ENCODE results near the gene KANSL3.

KANSL3 gene

GRCh38 chr2:96649342-96649741, 11.2 kb upstream of the KANSL3 start:
- no peak overlapping the region for H3K27ac ChIP-seq
- TF ChIP-seq CTCF (conservative IDR thresholded peaks at IDR 0.05) = no peak

GRCh38 chr2:96648306-96648930, 10.3 kb upstream of the KANSL3 start:
- no peak for TF ChIP-seq CTCF (conservative IDR thresholded peaks at IDR 0.05)
- H3K27ac ChIP-seq = no peak overlapping the region

GRCh38 chr2:96647681-96648080, 9.6 kb upstream of the KANSL3 start:
- no peak overlapping the region for H3K27ac ChIP-seq
- TF ChIP-seq CTCF (conservative IDR thresholded peaks at IDR 0.05) = no peak

- no peak within 1 kb of the TSS for H3K27ac ChIP-seq
- no peak for TF ChIP-seq CTCF (conservative IDR thresholded peaks at IDR 0.05)
Measured at GRCh38 chr2:96642564-96643360, 4.7 kb upstream of the KANSL3 start, which contains the start of gene FER1L5. FER1L5 (plus strand) TSS chr2:96642764; CDS start chr2:96642837, 73 bp downstream.

- TF ChIP-seq CTCF (conservative IDR thresholded peaks at IDR 0.05) = no peak
- peak overlapping the region; percentile 86 for H3K27ac ChIP-seq
Measured at GRCh38 chr2:96637385-96638143, 548 bp downstream of the KANSL3 start.

- H3K27ac ChIP-seq = peak overlapping the region; percentile 86; the same call in 1 of the 2 replicates
- TF ChIP-seq CTCF (conservative IDR thresholded peaks at IDR 0.05) = no peak
Measured at GRCh38 chr2:96636551-96637171, 1.5 kb downstream of the KANSL3 start.

GRCh38 chr2:96633641-96634040, 4.5 kb downstream of the KANSL3 start:
- no peak for TF ChIP-seq CTCF (conservative IDR thresholded peaks at IDR 0.05)
- H3K27ac ChIP-seq = no peak overlapping the region
